Progenitor cell of endocrine pancreas (in vitro differentiated cells): ENCODE data around the gene EPX. TPM values are rescaled to one million over a fixed set of nuclear protein-coding genes. Genes with fewer than 3 reads are reported as not detected.
"Not testable (repeated sequence)": the region's sequence is repeated elsewhere in the genome, so short reads cannot be mapped to it uniquely, and the experiment has no call there.

Experiments
- DNase-seq: peaks from one replicate; pipeline ENCODE4 v3.0.0; 2021; ENCODE audit warnings: low spot score; ENCODE audit not compliant: unreplicated experiment
- H3K27ac Mint-ChIP-seq: 2 replicates; pipeline ENCODE4 v1.8.0; 2021; ENCODE audit warnings: mild to moderate bottlenecking, moderate library complexity, mixed read lengths
- H3K27me3 Mint-ChIP-seq: 2 replicates; pipeline ENCODE4 v1.8.0; 2021; ENCODE audit warnings: mixed read lengths
- H3K36me3 Mint-ChIP-seq: 2 replicates; pipeline ENCODE4 v1.8.0; 2022; ENCODE audit warnings: mixed read lengths; ENCODE audit not compliant: insufficient read depth
- H3K4me1 Mint-ChIP-seq: 2 replicates; pipeline ENCODE4 v1.8.0; 2021; ENCODE audit warnings: low read depth, mixed read lengths
- H3K4me3 Mint-ChIP-seq: 2 replicates; pipeline ENCODE4 v1.8.0; 2021; ENCODE audit warnings: low read depth, mild to moderate bottlenecking, moderate library complexity, mixed read lengths
- H3K9me3 Mint-ChIP-seq: 2 replicates; pipeline ENCODE4 v1.8.0; 2021; ENCODE audit warnings: low read depth, mixed read lengths
- CTCF ChIP-seq: fragments of 200-600 bp; sonication (generic); IDR thresholded peaks from one replicate; pipeline ENCODE4 v1.5.0; 2021; ENCODE audit warnings: antibody characterized with exemption, mild to moderate bottlenecking; ENCODE audit not compliant: unreplicated experiment
- long read RNA-seq: library from polyadenylated mRNA; unstranded; transcript quantifications from one replicate; pipeline ENCODE4 v2.0.0, GENCODE V29; 2020
- total RNA-seq: library from RNA; stranded (reverse); gene quantifications from 2 replicates; pipeline ENCODE4 v1.2.1, GENCODE V29; 2021

Gene EPX
- total RNA-seq: not detected in 2 replicates
- long read RNA-seq, partial matches to known transcripts: 0 of 2 reads
- long read RNA-seq, other reads (novel, unspliced or antisense): 2 of 2 reads

GRCh38 chr17:58192612-58193011 is at the start of gene EPX:
EPX (plus strand) TSS chr17:58192726; CDS start chr17:58192847, 121 bp downstream.
- no peak within 1 kb of the TSS for H3K4me3 Mint-ChIP-seq
- no peaks in the 10 kb centered on the region for H3K9me3 Mint-ChIP-seq
- H3K27me3 Mint-ChIP-seq: peaks cover 39% of the 10 kb centered on the region
- no peak for DNase-seq
- H3K4me1 Mint-ChIP-seq: peaks cover 3% of the 10 kb centered on the region
- no peak for TF ChIP-seq CTCF
- H3K27ac Mint-ChIP-seq: no peak within 1 kb of the TSS
- no peaks in the 10 kb centered on the region for H3K36me3 Mint-ChIP-seq

- DNase-seq, H3K4me3 Mint-ChIP-seq, H3K4me1 Mint-ChIP-seq, H3K27ac Mint-ChIP-seq, H3K36me3 Mint-ChIP-seq: not testable (repeated sequence)
- peaks cover 25% of the 10 kb centered on the region for H3K9me3 Mint-ChIP-seq
- peaks cover 34% of the 10 kb centered on the region for H3K27me3 Mint-ChIP-seq
Observed at GRCh38 chr17:58143335-58143734, 49.2 kb upstream of the EPX start.

GRCh38 chr17:58144801-58145200 is 47.7 kb upstream of the EPX start:
- no peak for TF ChIP-seq CTCF
- H3K36me3 Mint-ChIP-seq: no peaks in the 10 kb centered on the region

GRCh38 chr17:58147930-58148434 is 44.5 kb upstream of the EPX start, which contains the start of gene OR4D1:
OR4D1 (plus strand) TSS chr17:58148384; CDS start chr17:58155154, 6,770 bp downstream.
- Mint-ChIP-seq H3K9me3 (peaks cover 25% of the 10 kb centered on the region), H3K27me3 (peaks cover 56% of the 10 kb centered on the region), H3K4me3 (no peak within 1 kb of the TSS), H3K4me1 (no peaks in the 10 kb centered on the region), H3K36me3 (no peaks in the 10 kb centered on the region), H3K27ac (no peak within 1 kb of the TSS)
- no peak for DNase-seq
- no peak for TF ChIP-seq CTCF

More at GRCh38 chr17:58144801-58145200, 47.7 kb upstream of the EPX start:
- no peak overlapping the region for H3K27ac Mint-ChIP-seq
- H3K9me3 Mint-ChIP-seq: peaks cover 25% of the 10 kb centered on the region
- H3K4me3 Mint-ChIP-seq: no peak overlapping the region
- H3K4me1 Mint-ChIP-seq: no peaks in the 10 kb centered on the region
- peaks cover 36% of the 10 kb centered on the region for H3K27me3 Mint-ChIP-seq
- no peak for DNase-seq

GRCh38 chr17:58148609-58149008 is 43.9 kb upstream of the EPX start:
- peaks cover 25% of the 10 kb centered on the region for H3K9me3 Mint-ChIP-seq
- peaks cover 61% of the 10 kb centered on the region for H3K27me3 Mint-ChIP-seq
- TF ChIP-seq CTCF: no peak
- no peaks in the 10 kb centered on the region for H3K4me1 Mint-ChIP-seq
- no peak overlapping the region for H3K4me3 Mint-ChIP-seq
- DNase-seq: no peak
- no peaks in the 10 kb centered on the region for H3K36me3 Mint-ChIP-seq
- no peak overlapping the region for H3K27ac Mint-ChIP-seq

GRCh38 chr17:58150394-58150793 is 42.1 kb upstream of the EPX start:
- Mint-ChIP-seq H3K36me3 (no peaks in the 10 kb centered on the region), H3K9me3 (peaks cover 10% of the 10 kb centered on the region), H3K27ac (no peak overlapping the region), H3K4me1 (no peaks in the 10 kb centered on the region), H3K4me3 (no peak overlapping the region), H3K27me3 (peaks cover 77% of the 10 kb centered on the region)
- TF ChIP-seq CTCF: no peak
- no peak for DNase-seq
